Peyer's patch (tissue), 4 donors: ENCODE data around the gene LRRK2. TPM values are rescaled to one million over a fixed set of nuclear protein-coding genes. Genes with fewer than 3 reads are reported as not detected.
A peak's percentile ranks its signal among the peaks of the same experiment; 100 is the strongest.

Source experiments
- DNase-seq, 3 donors: peaks; one replicate each; pipeline ENCODE4 v3.0.0-alpha.2; 2017 to 2019
- H3K27ac ChIP-seq, 4 donors: fragments of 200-600 bp; sonication (generic); one replicate each; pipeline ENCODE4 v1.5.1; 2016 to 2019
- H3K27me3 ChIP-seq, 2 donors: fragments of 200-600 bp; sonication (generic); one replicate each; pipeline ENCODE4 v1.5.1; 2019
- H3K36me3 ChIP-seq, 3 donors: fragments of 200-600 bp; sonication (generic); one replicate each; pipeline ENCODE4 v1.5.1; 2016 to 2019
- H3K4me1 ChIP-seq, 4 donors: fragments of 200-600 bp; sonication (generic); one replicate each; pipeline ENCODE4 v1.5.1; 2016 to 2019
- H3K4me3 ChIP-seq, 4 donors: fragments of 200-600 bp; sonication (generic); 1 replicate in 3 of 4; 2 replicates in 1 of 4; pipeline ENCODE4 v1.5.1; 2016 to 2019; ENCODE audit warnings: mild to moderate bottlenecking in 1 of 4
- H3K9me3 ChIP-seq, 4 donors: fragments of 200-600 bp; sonication (generic); one replicate each; pipeline ENCODE4 v1.5.1; 2016 to 2019; ENCODE audit warnings: mild to moderate bottlenecking in 1 of 4
- CTCF ChIP-seq, 6 experiments: fragments of 450-650 bp in 4 of 6; fragments of 200-600 bp in 2 of 6; sonication (generic) in 1 of 6; IDR thresholded peaks; one replicate each; pipeline ENCODE4 v1.5.1; 2017 to 2019; ENCODE audit warnings: antibody characterized with exemption in 6 of 6, mild to moderate bottlenecking in 3 of 6, moderate library complexity in 1 of 6
- POLR2A ChIP-seq, 2 donors: fragments of 450-650 bp; IDR thresholded peaks; one replicate each; pipeline ENCODE4 v1.5.1; 2017; ENCODE audit warnings: antibody characterized with exemption in 2 of 2, mild to moderate bottlenecking in 2 of 2, moderate library complexity in 2 of 2
- total RNA-seq, 4 donors: library from RNA; depleted of rRNA; stranded (reverse); fragments of >200 nt; gene quantifications; one replicate each; pipeline ENCODE4 v1.1.0, GENCODE V29; 2016

Gene LRRK2
- total RNA-seq, 4 donors from 2014 or later = 2.6 to 44.6 (median 4.9) TPM

- H3K9me3 ChIP-seq = no peaks in the 10 kb centered on the region
- no peak overlapping the region for H3K27ac ChIP-seq
- no peak overlapping the region for H3K4me3 ChIP-seq
- H3K36me3 ChIP-seq = no peaks in the 10 kb centered on the region
- TF ChIP-seq CTCF (IDR thresholded peaks at IDR 0.05) (no peak), POLR2A (IDR thresholded peaks at IDR 0.05) (no peak)
- H3K4me1 ChIP-seq = no peaks in the 10 kb centered on the region
- no peaks in the 10 kb centered on the region for H3K27me3 ChIP-seq
- peak in 1 of 3 donors; percentile 18 for DNase-seq
These were observed 39.0 kb downstream of the LRRK2 start for GRCh38 chr12:40263616-40264409.

- Histone ChIP-seq H3K9me3 (no peaks in the 10 kb centered on the region), H3K27me3 (no peaks in the 10 kb centered on the region), H3K36me3 (no peaks in the 10 kb centered on the region), H3K27ac (no peak overlapping the region), H3K4me1 (no peaks in the 10 kb centered on the region), H3K4me3 (no peak overlapping the region)
- no peak for DNase-seq
- TF ChIP-seq POLR2A (IDR thresholded peaks at IDR 0.05) (no peak), CTCF (IDR thresholded peaks at IDR 0.05) (no peak)
These were observed 47.3 kb downstream of the LRRK2 start for GRCh38 chr12:40271981-40272664.

GRCh38 chr12:40281791-40282364 is 57.1 kb downstream of the LRRK2 start:
- H3K4me3 ChIP-seq = no peak overlapping the region
- H3K27ac ChIP-seq = no peak overlapping the region
- TF ChIP-seq POLR2A (IDR thresholded peaks at IDR 0.05) (no peak), CTCF (IDR thresholded peaks at IDR 0.05) (no peak)
- no peak for DNase-seq
- H3K9me3 ChIP-seq = no peaks in the 10 kb centered on the region
- H3K4me1 ChIP-seq = no peaks in the 10 kb centered on the region
- H3K36me3 ChIP-seq = peaks cover 0 to 8% (median 0%) of the 10 kb centered on the region in 3 donors
- no peaks in the 10 kb centered on the region for H3K27me3 ChIP-seq

GRCh38 chr12:40286583-40286982 is 61.8 kb downstream of the LRRK2 start:
- Histone ChIP-seq H3K27me3 (no peaks in the 10 kb centered on the region), H3K4me1 (no peaks in the 10 kb centered on the region), H3K4me3 (no peak overlapping the region), H3K27ac (no peak overlapping the region), H3K36me3 (peaks cover 0 to 13% (median 0%) of the 10 kb centered on the region in 3 donors), H3K9me3 (no peaks in the 10 kb centered on the region)
- TF ChIP-seq POLR2A (IDR thresholded peaks at IDR 0.05) = no peak
- no peak for TF ChIP-seq CTCF (IDR thresholded peaks at IDR 0.05)
- DNase-seq = no peak

- no peak overlapping the region for H3K4me3 ChIP-seq
- no peaks in the 10 kb centered on the region for H3K27me3 ChIP-seq
- H3K27ac ChIP-seq = no peak overlapping the region
- TF ChIP-seq POLR2A (IDR thresholded peaks at IDR 0.05) (no peak), CTCF (IDR thresholded peaks at IDR 0.05) (no peak)
- DNase-seq = no peak
- H3K4me1 ChIP-seq = no peaks in the 10 kb centered on the region
- H3K36me3 ChIP-seq = peaks cover 0 to 13% (median 0%) of the 10 kb centered on the region in 3 donors
- no peaks in the 10 kb centered on the region for H3K9me3 ChIP-seq
These were observed 62.7 kb downstream of the LRRK2 start for GRCh38 chr12:40287369-40287975.
